Activated CD4-positive, CD25-positive, alpha-beta regulatory T cell (primary cell): Measurements from ENCODE around the gene TP63.
"Not testable (repeated sequence)": the region's sequence is repeated elsewhere in the genome, so short reads cannot be mapped to it uniquely, and the experiment has no call there.

Source experiments
- DNase-seq, 4 experiments: peaks; one replicate each; lab custom pipeline; 2025; lab: John Stamatoyannopoulos, UW

Gene TP63

GRCh38 chr3:189726277-189726676, 95.1 kb downstream of the TP63 start:
- no peak for DNase-seq

GRCh38 chr3:189727158-189727557, 96.0 kb downstream of the TP63 start:
- DNase-seq: no peak

- DNase-seq: no peak
These were observed 96.7 kb downstream of the TP63 start for GRCh38 chr3:189727898-189728297.

GRCh38 chr3:189728915-189729314, 97.7 kb downstream of the TP63 start:
- DNase-seq: no peak

GRCh38 chr3:189734061-189734460, 102.9 kb downstream of the TP63 start:
- DNase-seq: no peak

- no peak for DNase-seq
These were observed 104.7 kb downstream of the TP63 start for GRCh38 chr3:189735913-189736312.

- DNase-seq: no peak
These were observed 105.9 kb downstream of the TP63 start for GRCh38 chr3:189737071-189737470.

GRCh38 chr3:189737619-189738018, 106.4 kb downstream of the TP63 start:
- no peak for DNase-seq

- DNase-seq: no peak
These were observed 108.2 kb downstream of the TP63 start for GRCh38 chr3:189739378-189739777.

- no peak for DNase-seq
These were observed 109.0 kb downstream of the TP63 start for GRCh38 chr3:189740156-189740555.

GRCh38 chr3:189744235-189744634, 113.0 kb downstream of the TP63 start:
- DNase-seq: no peak

GRCh38 chr3:189745622-189746021, 114.4 kb downstream of the TP63 start:
- no peak for DNase-seq

GRCh38 chr3:189748046-189748445, 116.9 kb downstream of the TP63 start:
- DNase-seq: no peak

- not testable (repeated sequence) for DNase-seq
These were observed 119.8 kb downstream of the TP63 start for GRCh38 chr3:189750972-189751371.

- DNase-seq: no peak
These were observed 123.2 kb downstream of the TP63 start for GRCh38 chr3:189754356-189754755.

GRCh38 chr3:189756582-189757078, 125.4 kb downstream of the TP63 start:
- no peak for DNase-seq

- no peak for DNase-seq
These were observed 127.0 kb downstream of the TP63 start for GRCh38 chr3:189758186-189758585.

GRCh38 chr3:189766416-189766815, 135.2 kb downstream of the TP63 start:
- no peak for DNase-seq

GRCh38 chr3:189771842-189772450, 140.8 kb downstream of the TP63 start:
- no peak for DNase-seq

GRCh38 chr3:189772584-189772983, 141.4 kb downstream of the TP63 start:
- no peak for DNase-seq

GRCh38 chr3:189773056-189773455, 141.9 kb downstream of the TP63 start:
- DNase-seq: no peak

GRCh38 chr3:189776149-189776824, 145.1 kb downstream of the TP63 start:
- no peak for DNase-seq

GRCh38 chr3:189778340-189778950, 147.3 kb downstream of the TP63 start:
- DNase-seq: no peak
